Measurements from ENCODE around the gene TXNDC11.

The TXNDC11 gene

DNA sequence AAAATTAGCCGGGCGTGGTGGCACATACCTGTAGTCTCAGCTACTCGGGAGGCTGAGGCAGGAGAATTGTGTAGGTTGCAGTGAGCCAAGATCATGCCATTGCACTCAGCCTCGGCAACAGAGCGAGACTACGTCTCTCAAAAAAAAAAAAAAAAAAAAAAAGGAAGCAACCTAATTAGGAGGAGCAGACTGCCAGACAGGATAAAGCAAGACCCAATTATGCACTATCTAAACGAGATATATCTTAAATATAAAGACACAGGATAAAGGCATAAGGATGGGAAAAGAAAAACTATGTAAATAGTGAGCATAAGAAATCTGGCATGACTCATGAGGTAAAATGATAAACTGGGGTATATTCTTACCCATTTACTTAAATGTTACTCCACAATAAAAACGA is 4.9 kb downstream of the TXNDC11 start:
- H4K20me1 ChIP-seq = peaks cover 83% of the 10 kb centered on the region
- peaks cover 53% of the 10 kb centered on the region for H3K36me3 ChIP-seq
- no peak overlapping the region for H3K4me2 ChIP-seq
- no peak for TF ChIP-seq Cebpa-rat (IDR thresholded peaks at IDR 0.05)
- no peak overlapping the region for H3K4me3 ChIP-seq
- no peak overlapping the region for H3K27ac ChIP-seq
- no peaks in the 10 kb centered on the region for H3K27me3 ChIP-seq
- H3K9me3 ChIP-seq = no peaks in the 10 kb centered on the region
- H3K9ac ChIP-seq = no peak overlapping the region
- peaks cover 82% of the 10 kb centered on the region for H3K4me1 ChIP-seq

DNA sequence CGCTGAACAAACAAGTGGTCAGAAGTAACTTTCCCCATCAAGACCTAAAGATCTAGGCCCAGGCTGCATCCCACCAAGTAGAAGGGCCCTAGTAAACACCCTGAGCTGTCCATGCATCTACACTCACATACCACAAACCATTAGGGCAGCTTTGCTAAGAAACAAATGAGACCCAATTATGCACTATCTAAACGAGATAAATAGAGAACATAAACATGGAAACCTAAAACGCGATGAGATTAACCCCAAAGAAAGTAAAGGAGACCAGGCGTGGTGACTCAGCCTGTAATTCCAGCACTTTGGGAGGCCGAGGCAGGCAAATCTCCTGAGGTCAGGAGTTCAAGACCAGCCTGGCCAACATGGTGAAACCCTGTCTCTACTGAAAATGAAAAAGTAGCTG is 5.8 kb downstream of the TXNDC11 start:
- Histone ChIP-seq H3K27ac (no peak overlapping the region), H3K4me3 (no peak overlapping the region), H3K27me3 (no peaks in the 10 kb centered on the region), H3K9ac (no peak overlapping the region), H3K4me1 (peaks cover 89% of the 10 kb centered on the region), H3K9me3 (no peaks in the 10 kb centered on the region), H4K20me1 (peaks cover 78% of the 10 kb centered on the region), H3K4me2 (no peak overlapping the region; the same call in 1 of the 2 replicates), H3K36me3 (peaks cover 61% of the 10 kb centered on the region)
- TF ChIP-seq Cebpa-rat (IDR thresholded peaks at IDR 0.05) = no peak

DNA sequence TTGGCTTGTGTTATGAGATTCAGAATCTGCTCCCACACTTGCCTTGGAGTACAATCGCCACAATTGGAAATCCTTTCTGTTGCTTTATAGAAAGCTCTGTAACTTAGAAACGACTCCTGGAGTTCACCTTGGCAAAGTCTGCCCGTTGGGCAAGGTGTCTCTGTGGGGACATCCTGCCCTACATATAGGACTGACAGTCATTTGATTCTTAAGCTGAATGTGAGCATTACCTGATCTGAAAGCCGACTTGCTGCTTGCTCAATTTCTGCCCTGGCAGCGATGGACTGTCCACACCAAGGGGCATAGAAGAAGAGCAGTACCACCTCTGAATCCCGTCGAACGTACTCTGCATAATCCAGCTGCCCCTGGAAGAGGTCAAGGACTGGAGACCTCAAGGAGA is 6.9 kb downstream of the TXNDC11 start:
- peaks cover 67% of the 10 kb centered on the region for H4K20me1 ChIP-seq
- no peak overlapping the region for H3K4me3 ChIP-seq
- H3K4me2 ChIP-seq = peak overlapping the region; percentile 12; the same call in 1 of the 2 replicates
- H3K27ac ChIP-seq = no peak overlapping the region
- peaks cover 82% of the 10 kb centered on the region for H3K4me1 ChIP-seq
- TF ChIP-seq Cebpa-rat (IDR thresholded peaks at IDR 0.05) = no peak
- no peaks in the 10 kb centered on the region for H3K27me3 ChIP-seq
- H3K9me3 ChIP-seq = no peaks in the 10 kb centered on the region
- no peak overlapping the region for H3K9ac ChIP-seq
- peaks cover 72% of the 10 kb centered on the region for H3K36me3 ChIP-seq

DNA sequence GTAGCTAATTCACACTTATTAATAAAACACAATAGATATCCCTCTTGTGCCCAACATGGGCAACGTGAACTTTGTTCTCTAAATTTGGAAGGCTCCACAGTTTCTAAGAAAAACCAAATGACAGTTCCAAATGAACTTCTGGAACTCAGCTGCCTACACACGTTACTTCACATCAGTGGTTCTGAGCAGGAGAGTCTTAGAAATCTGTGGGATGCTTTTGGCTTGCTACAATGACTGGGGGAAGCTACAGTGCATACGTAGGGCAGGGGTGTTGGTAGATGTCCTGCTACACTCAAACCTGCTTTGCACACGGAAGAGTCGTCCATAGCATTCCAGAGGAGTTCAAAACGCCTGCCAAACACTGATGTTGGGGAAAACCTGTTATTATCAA is 8.0 kb downstream of the TXNDC11 start:
- H4K20me1 ChIP-seq = peaks cover 56% of the 10 kb centered on the region
- TF ChIP-seq Cebpa-rat (IDR thresholded peaks at IDR 0.05) = no peak

DNA sequence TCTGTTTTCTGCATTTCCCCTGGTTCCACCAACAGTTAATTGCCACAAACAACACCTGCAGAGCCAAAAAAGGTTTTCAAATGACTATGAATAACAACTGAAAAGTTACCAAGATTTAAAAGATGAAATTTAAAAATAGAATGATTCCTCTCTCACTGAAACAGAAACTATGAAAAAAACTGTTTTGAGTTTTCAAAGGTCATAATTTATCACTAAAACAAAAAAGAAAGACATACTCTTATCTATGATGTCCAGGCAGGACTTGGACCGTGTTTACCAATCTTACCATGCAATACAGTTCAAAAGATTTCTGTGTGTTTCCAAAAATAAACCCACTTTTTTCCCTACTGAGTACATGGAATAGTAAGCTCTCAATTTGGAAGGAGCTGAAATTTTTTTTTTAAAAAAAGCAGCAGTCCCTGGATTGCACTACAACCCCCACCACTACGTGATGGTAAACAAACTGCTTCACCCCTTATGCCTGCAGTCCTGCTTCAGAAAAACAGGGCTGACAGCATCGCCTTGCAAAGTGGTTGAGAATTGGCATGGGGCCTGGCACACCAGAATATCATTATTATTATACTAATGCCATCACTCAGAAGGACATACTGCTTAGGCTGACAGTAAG is 8.5 kb downstream of the TXNDC11 start:
- H3K4me1 ChIP-seq = peaks cover 66% of the 10 kb centered on the region
- peak overlapping the region; percentile 40; the same call in 1 of the 2 replicates for H3K9ac ChIP-seq
- no peak overlapping the region for H3K4me3 ChIP-seq
- H3K9me3 ChIP-seq = no peaks in the 10 kb centered on the region
- no peak for TF ChIP-seq Cebpa-rat (IDR thresholded peaks at IDR 0.05)
- peak overlapping the region; percentile 68 for H3K4me2 ChIP-seq
- peaks cover 50% of the 10 kb centered on the region for H4K20me1 ChIP-seq
- H3K27me3 ChIP-seq = no peaks in the 10 kb centered on the region
- peaks cover 89% of the 10 kb centered on the region for H3K36me3 ChIP-seq
- H3K27ac ChIP-seq = peak overlapping the region; percentile 42

More for the DNA sequence above, 8.0 kb downstream of the TXNDC11 start:
- Histone ChIP-seq H3K9me3 (no peaks in the 10 kb centered on the region), H3K4me3 (no peak overlapping the region), H3K4me2 (peak overlapping the region; percentile 68), H3K27me3 (no peaks in the 10 kb centered on the region), H3K36me3 (peaks cover 84% of the 10 kb centered on the region), H3K27ac (peak overlapping the region; percentile 42), H3K4me1 (peaks cover 71% of the 10 kb centered on the region), H3K9ac (peak overlapping the region; percentile 40; the same call in 1 of the 2 replicates)

DNA sequence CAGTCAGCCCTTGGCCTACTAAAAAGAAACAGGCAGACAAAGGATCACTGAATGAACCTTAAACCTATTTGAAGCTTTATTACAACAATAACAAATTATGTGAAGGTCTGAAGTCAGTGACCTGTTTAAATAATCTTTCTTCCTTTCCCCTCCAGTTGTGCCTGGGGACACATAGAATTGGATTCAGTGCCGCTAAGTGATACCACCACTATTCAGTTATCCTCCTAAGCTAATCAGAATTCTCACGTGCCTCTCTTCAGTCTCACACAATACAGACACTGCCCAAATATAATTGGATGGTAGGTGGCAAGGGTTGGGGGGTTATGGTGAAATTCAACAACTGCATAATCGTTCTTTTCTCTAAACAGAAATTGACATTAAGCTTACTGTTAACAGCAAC is 11.4 kb downstream of the TXNDC11 start:
- H3K4me2 ChIP-seq = no peak overlapping the region
- no peak overlapping the region for H3K27ac ChIP-seq
- no peak overlapping the region for H3K9ac ChIP-seq
- H3K27me3 ChIP-seq = no peaks in the 10 kb centered on the region
- H3K4me1 ChIP-seq = peaks cover 43% of the 10 kb centered on the region
- H3K9me3 ChIP-seq = no peaks in the 10 kb centered on the region
- peaks cover 33% of the 10 kb centered on the region for H4K20me1 ChIP-seq
- H3K36me3 ChIP-seq = peaks cover 89% of the 10 kb centered on the region
- no peak overlapping the region for H3K4me3 ChIP-seq
- TF ChIP-seq Cebpa-rat (IDR thresholded peaks at IDR 0.05) = no peak

DNA sequence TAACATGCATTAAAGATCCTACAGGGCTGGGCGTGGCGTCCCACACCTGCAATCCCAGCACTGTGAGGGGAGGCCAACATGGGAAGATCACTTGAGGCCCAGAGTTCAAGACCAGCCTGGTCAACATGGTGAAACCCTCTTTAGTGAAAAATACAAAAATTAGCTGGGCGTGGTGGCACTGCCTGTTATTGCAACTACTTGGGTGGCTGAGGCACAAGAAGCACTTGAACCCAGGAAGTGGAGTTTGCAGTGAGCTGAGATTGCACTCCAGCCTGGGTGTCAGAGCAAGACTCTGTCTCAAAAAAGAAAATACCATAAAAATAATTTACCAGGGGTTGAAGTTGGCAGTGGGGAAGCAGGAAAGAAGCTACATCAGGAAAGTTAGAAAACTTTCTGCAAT is 12.9 kb downstream of the TXNDC11 start:
- H3K36me3 ChIP-seq = peaks cover 89% of the 10 kb centered on the region
- peaks cover 29% of the 10 kb centered on the region for H3K4me1 ChIP-seq

DNA sequence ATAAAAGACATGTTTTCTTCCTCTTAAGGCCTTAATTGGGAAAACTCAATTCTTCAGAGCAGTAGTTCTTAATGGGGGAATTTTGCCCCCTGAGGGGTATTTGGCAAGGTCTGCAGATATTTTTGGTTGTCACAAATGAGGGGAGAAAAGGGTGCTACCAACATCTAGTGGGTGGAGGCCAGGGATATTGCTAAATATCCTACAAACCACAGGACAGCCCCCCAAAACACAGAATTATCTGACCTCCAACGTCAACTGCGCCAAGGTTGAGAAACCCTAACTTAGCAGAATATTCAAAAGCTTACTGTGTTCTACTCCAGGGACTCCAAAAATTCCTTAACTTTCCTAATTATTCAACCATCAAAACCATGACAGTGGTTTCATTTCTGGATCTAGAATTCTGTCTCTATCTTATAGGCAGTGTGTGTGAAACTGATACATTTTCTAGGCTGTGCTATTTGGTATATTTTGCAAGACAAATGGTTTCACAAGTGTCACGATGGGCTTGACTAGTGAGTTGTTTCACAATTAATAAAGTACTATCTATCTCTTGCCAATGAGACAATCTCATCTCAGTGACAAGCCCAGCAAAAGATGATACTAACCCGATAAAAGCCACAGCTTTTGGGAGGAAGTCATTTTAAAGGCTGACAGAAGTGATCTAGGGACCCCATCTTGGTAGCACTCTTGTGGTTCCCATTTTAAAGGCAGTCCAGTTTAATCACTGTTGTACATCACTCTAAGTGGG is 14.7 kb downstream of the TXNDC11 start:
- H3K4me2 ChIP-seq = no peak overlapping the region
- H3K9me3 ChIP-seq = no peaks in the 10 kb centered on the region
- no peak for TF ChIP-seq Cebpa-rat (IDR thresholded peaks at IDR 0.05)
- H3K27me3 ChIP-seq = no peaks in the 10 kb centered on the region
- peaks cover 94% of the 10 kb centered on the region for H3K36me3 ChIP-seq
- H3K4me1 ChIP-seq = peaks cover 10% of the 10 kb centered on the region; the same call in 1 of the 2 replicates
- no peak overlapping the region for H3K27ac ChIP-seq
- peaks cover 17% of the 10 kb centered on the region for H4K20me1 ChIP-seq
- no peak overlapping the region for H3K9ac ChIP-seq
- H3K4me3 ChIP-seq = no peak overlapping the region

More for the DNA sequence above, 12.9 kb downstream of the TXNDC11 start:
- H3K4me2 ChIP-seq = no peak overlapping the region
- no peak for TF ChIP-seq Cebpa-rat (IDR thresholded peaks at IDR 0.05)
- no peak overlapping the region for H3K27ac ChIP-seq
- no peak overlapping the region for H3K9ac ChIP-seq
- H3K4me3 ChIP-seq = no peak overlapping the region
- no peaks in the 10 kb centered on the region for H3K9me3 ChIP-seq
- no peaks in the 10 kb centered on the region for H3K27me3 ChIP-seq
- peaks cover 20% of the 10 kb centered on the region for H4K20me1 ChIP-seq

DNA sequence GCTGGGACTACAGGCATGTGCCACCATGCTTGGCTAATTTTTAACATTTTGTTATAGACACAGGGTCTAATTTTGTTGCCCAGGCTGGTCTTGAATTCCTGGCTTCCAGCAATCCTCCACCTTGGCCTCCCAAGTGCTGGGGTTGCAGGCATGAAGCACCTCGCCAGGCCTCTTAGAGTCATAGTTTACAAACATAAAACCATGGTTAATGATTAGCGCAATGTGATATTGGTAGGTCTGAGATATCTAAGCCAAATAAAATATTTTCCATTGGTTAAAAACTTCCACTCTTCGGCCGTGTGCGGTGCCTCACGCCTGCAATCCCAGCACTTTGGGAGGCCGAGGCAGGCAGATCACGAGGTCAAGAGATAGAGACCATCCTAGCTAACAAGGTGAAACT is 16.6 kb downstream of the TXNDC11 start:
- H3K36me3 ChIP-seq = peaks cover 92% of the 10 kb centered on the region
- no peaks in the 10 kb centered on the region for H3K27me3 ChIP-seq
- H3K9me3 ChIP-seq = no peaks in the 10 kb centered on the region
- no peak overlapping the region for H3K4me2 ChIP-seq
- peaks cover 36% of the 10 kb centered on the region for H4K20me1 ChIP-seq
- TF ChIP-seq Cebpa-rat (IDR thresholded peaks at IDR 0.05) = no peak
- H3K27ac ChIP-seq = no peak overlapping the region
- peaks cover 5% of the 10 kb centered on the region; the same call in 1 of the 2 replicates for H3K4me1 ChIP-seq
- H3K9ac ChIP-seq = no peak overlapping the region
- H3K4me3 ChIP-seq = no peak overlapping the region

DNA sequence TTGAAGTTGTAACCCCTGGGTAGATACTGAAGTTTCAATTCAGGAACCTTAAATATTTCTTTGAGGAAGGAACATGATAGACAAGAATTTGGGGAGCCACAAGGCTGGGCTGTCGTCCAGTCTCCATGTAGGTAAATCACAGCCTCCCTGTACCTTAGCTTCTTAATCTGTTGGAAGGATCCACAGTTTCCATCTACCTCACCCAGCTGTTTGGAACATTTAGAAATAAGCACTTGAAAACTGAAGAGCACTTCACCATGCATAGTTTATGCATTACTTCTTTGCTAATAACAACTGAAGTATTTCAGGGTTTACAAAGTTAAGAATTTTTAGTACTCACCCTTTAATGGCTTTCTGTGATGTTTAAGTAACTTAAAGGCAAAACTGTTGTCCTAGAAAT is 17.2 kb downstream of the TXNDC11 start:
- peaks cover 92% of the 10 kb centered on the region for H3K36me3 ChIP-seq
- peaks cover 5% of the 10 kb centered on the region; the same call in 1 of the 2 replicates for H3K4me1 ChIP-seq
- H3K4me3 ChIP-seq = no peak overlapping the region
- H3K27ac ChIP-seq = no peak overlapping the region
- H4K20me1 ChIP-seq = peaks cover 36% of the 10 kb centered on the region
- TF ChIP-seq Cebpa-rat (IDR thresholded peaks at IDR 0.05) = no peak
- no peaks in the 10 kb centered on the region for H3K9me3 ChIP-seq
- H3K27me3 ChIP-seq = no peaks in the 10 kb centered on the region
- no peak overlapping the region for H3K9ac ChIP-seq
- no peak overlapping the region for H3K4me2 ChIP-seq

Measured in BLaER1 (cell line).